ENCODE data around the gene CALML3. TPM values are rescaled to one million over a fixed set of nuclear protein-coding genes. Genes with fewer than 3 reads are reported as not detected.

The CALML3 gene
- total RNA-seq, 1 donor from 2014 or later = not detected

DNA sequence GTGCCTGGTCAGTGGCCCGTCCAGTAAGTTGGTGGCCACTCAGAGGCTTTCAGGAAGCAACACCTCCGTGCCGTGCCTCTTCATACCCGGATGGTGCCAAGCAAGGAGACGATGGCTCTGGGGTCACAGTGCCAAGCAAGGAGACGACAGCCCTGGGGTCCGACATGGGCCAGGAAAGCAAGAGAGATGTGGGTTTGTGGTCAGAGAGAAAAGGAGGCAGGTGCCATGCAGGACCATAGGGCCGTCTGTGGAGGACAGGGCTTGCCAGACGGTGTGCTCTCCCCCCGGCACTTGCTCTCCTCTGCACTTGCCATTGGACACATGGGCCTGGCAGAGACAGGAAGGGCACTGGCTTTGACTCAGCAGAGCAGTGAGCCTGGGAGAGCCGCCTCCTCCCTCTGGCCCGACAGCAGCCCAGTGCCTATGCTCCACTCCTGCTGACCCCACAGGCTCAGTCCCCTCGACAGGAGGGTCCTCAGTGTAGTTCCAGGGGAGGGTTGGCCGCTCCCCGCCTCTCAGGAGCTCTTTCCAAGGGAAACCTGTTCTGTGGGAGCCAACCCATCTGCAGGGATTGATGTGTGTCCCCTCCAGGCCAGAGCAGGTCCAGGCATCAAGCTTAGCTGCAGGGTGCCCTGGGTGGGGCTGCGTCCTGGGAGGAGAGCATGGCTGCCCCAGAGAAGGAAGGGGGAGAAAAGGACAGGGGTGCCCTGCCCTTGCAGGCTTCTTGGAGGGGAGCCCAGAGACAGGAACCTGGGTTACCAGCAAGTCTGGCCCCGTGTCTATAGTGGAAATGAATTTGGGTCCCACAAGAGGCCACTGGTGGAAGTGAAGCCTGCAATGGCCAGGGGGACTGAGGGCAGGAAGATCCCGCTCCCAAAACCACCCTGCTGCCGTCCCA, 17.8 kb upstream of the CALML3 start:
- DNase-seq (ENCODE audit: low read depth in 2 of 2) = no peak

- DNase-seq (ENCODE audit: low read depth in 2 of 2) = no peak
Observed at GRCh38 chr10:5507649-5508131, 17.1 kb upstream of the CALML3 start.

DNA sequence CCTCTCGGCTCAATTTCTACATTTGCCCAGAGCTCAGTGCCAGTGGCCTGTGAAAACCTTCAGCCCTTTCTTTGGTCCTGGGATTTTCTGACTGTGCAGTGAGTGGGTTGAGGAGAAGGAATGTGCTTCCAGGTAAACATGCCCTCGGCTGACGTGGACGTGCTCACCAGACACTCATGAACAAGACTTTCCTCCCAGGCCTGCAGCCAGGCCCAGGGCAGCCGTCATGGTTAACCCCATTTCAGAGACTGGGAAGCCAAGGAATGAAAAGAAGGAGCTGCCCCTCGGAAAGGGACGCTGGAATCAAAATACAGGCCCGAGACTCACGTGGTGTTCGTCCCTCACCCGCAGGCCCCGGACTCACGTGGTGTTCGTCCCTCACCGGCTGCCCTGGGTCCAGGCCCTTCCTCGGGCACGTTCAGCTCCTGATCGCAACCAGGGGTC, 16.6 kb upstream of the CALML3 start:
- DNase-seq (ENCODE audit: low read depth in 2 of 2) = no peak

DNA sequence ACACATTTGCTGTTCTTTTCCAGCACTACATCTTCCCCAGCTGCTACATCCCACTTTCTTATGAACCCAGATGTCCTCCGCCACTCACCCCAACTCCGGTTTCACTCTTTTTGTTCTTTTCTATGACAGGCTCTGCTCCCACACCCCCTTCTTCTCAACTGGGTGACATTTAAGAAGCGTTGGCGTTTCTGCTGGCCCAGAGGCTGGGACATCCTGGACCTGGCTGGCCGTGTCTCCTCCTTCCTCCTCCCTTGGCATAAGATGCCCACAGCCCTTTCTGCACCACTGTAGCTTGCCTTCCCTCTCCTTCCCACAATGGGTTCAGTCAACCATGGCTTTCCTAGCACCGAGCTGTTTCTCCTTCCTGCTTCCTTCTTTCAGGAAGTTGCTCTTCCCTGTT, 16.0 kb upstream of the CALML3 start:
- no peak for DNase-seq (ENCODE audit: low read depth in 2 of 2)

DNA sequence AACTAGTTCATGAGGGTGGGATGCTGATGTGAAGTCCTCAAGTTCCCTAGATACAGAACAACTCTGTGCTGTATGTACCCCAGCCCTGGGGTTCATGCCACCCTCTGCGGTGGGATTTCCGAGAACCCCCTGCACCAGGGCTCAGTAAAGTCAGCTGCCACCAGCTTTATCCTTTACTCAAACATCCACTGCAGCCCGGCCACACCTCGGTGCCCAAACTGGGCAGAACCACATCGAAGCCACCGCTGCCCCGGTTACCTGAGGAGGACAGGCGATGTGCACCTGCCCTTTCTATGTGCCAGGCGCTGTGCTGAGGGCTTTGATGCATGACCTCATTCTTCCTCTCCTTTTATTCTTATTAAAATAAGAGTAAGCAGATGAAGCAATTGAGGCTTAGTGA, 15.5 kb upstream of the CALML3 start:
- no peak for DNase-seq (ENCODE audit: low read depth in 2 of 2)

DNA sequence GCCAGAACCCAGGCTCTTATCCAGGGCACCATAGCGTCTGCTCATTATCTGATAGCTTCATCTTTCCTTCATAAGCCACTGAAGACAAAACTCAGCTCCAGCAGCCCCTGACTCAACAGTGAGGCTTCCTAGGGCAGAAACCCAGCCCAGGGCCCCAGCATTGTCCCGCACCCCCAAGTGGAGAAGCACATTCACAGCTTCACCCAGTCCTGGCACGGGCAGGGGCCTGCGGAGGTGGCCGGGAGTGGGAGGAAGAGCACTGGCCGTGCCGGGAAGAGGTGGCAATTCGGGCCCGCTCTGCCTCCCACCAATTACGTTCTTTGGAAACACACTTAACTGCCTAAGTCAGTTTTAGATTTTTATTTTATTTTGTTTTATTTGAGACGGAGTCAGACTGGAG, 15.1 kb upstream of the CALML3 start:
- DNase-seq (ENCODE audit: low read depth in 2 of 2) = no peak

DNA sequence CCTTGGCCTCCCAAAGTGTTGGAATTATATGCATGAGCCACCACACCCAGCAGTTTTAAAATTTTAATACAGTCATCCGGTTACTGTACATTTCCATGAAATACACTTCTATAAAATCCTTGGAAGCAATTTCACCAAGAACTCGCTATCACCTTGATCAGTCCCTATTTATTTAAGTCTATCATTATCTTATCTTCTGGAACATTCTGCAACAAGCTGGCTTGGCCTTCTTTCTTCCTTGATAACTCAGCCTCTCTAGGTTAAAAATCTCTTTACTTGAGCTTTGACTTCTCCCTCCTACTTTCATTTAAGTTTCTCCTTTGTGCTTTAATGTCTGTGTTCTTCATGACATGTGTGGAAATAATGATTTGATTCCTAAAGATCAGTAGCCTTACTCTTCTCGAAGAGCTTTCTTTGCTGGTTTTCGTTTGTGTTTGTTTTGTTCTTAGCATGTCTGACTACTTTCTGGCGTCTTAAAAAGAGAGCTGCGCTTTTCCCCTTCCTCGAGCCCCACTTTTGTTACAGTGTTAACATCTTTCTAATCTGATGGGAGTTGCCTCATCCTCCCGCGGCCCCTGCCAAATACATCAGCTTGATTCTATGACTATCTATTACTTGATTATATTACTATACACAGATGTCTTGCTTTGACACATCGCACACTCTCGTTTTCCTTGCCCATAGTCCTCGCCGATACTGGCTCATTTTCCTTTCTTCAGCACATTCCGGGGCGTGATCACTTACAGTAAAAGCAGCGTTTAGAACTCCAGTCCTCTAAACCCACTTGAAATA, 14.3 kb upstream of the CALML3 start:
- no peak for DNase-seq (ENCODE audit: low read depth in 2 of 2)

GRCh38 chr10:5511231-5511884, 13.4 kb upstream of the CALML3 start:
- no peak for DNase-seq (ENCODE audit: low read depth in 2 of 2)

- DNase-seq (ENCODE audit: low read depth in 2 of 2) = no peak
Observed at GRCh38 chr10:5511885-5512280, 12.9 kb upstream of the CALML3 start.

DNA sequence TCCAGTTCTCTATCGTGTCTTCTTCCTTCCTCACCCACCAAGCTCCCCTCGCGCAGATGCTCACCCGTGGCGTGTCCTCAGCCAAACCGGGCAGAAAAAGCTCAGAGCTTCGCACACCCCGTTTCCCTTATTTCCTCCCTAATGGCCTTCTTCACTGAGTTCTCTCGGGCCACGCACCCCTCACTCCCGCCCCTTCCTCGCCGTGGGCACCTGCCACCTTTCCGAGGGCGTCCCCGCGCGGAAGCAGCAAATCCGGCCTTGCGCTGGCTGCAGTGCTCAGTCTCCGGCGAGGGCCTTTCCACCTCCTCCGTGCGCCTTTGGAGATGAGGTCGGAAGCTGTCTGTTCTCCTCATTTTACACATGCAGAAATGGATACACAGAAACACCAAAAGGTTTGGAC, 12.4 kb upstream of the CALML3 start:
- no peak for DNase-seq (ENCODE audit: low read depth in 2 of 2)

DNA sequence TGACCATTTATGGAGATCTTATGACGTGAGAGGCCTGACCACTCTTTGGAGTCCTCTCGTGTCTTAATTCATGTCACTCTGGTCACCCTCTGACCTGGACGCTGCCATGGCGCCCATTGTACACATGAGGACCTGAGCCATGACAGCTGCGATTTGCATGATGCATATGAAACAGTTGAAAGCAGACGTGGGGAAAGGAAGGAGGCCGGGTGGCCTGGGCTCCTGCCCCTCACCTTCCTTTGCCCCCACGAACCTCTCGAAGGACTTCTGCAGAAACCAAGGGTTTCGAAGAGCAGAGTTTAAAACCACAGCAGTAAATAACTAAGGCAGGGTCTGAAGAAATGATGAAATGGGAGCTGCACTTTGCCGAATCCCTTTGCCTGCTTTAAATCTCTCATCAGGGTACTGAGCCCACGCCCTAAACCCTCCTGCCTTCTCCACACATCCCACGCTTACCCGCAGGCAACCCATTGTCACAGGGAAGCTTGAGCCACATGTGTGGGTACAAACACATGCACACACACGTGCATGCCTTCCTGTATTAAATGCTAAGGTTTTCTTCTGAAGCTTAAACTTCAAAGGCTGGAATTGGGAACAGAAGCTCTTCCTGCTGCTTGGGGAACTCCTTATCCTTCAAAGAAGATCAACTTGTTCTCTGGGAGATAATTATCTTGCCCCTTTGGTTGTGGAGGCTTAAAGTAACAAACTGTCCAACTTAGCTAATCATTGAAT, 11.7 kb upstream of the CALML3 start:
- DNase-seq (ENCODE audit: low read depth in 2 of 2) = no peak

DNA sequence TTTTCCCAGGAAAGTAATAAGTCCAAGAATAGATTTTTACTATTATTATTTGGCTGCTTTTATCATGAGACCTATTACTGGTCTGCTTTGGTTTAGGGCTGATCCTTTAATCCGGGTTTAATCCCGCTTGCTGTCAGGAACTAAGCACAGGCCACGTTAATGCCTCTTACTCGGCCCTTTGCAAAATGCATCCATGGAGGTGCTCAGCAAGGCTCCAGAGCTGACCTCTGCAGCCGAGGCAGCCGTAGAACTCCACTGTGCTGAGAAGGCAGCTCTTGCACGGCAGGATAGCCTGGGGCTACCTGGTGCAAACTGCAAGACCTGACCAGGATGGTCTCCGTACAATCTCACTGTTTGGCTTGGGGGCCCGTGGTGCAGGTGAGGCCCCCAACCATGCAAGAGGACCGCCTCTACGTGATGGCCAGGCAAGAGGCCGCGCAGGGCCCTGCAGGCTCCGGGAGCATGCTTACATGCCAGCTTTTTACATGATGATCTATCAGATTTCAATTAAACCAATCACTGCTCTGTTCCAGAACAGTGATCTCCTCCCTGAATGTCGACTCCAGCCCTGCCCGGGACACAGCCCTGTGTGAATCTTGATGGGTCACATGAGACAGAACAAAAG, 10.4 kb upstream of the CALML3 start:
- no peak for DNase-seq (ENCODE audit: low read depth in 2 of 2)

DNA sequence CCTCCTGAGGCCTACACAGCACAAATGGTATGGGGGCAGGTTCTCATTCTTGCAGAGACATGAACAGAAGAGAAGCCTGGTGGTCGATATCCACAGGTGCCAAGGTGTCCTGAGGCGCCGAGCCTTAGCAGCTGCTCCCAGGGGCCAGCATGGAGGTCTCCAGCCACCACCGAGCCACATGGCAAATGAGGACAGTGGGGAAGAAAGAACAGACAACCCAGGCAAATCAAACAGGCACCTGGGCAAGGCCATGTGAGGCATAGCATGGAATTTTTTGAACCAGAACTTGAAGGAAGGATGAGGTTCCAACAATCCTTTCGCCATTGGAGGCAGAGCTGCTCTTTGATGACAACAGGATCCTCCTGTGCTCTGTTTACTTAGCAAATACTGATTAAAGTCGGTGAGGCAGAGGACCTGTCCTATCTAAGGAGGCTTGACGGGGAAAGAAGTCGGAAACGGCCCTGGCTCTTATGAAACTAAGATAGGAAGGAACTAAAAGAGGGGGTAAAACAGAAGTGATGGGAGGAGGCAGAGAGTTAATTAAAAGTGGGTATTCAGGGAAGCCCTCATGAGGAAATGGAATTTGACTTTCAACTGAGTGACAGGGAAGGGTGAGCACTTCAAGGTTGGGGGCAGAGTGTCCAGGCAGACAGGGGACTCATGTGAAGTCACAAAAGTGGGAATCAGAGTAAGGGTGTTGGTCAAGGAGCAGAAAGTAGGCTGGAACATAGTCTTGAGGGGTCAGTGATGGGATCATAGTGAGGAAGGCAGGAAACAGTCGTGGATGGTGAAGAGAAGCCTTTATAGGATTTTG, 8.6 kb upstream of the CALML3 start:
- DNase-seq (ENCODE audit: low read depth in 2 of 2) = no peak

DNA sequence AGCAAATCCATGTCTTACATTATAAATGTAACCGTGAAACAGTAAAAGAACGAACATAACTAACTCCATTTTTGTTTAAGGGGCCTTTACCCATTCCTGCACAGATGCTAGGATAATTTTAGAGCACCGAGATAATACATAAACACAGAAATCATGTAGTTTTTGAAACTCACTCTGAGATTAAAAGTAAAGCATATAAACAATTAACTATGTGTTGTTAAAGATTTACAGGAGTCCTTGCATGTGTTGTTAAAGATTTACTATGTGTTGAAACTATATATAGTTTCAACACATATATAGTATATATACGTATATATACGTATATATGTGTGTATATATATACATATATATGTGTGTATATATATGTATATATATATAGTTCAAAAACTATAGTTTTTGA, 7.2 kb upstream of the CALML3 start:
- no peak for DNase-seq (ENCODE audit: low read depth in 2 of 2)

DNA sequence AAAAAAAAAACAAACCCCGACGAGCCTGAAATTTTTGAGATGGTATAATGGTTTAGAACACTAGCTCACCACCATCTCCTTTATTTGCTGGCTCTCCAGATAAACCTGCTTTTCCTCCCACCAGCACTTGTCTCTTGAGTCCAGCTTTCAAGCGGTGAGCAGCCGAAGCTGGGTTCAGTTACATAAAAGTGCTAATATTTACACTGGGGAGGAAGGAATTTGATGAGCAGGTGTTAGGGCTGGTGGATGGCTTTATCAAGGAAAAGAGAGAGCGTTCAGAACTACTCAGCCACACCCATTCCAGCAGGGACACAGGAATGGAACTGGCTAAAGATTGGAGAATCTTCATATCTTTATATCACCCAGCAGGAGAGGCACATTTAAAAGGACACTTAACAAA, 6.6 kb upstream of the CALML3 start:
- no peak for DNase-seq (ENCODE audit: low read depth in 2 of 2)

DNA sequence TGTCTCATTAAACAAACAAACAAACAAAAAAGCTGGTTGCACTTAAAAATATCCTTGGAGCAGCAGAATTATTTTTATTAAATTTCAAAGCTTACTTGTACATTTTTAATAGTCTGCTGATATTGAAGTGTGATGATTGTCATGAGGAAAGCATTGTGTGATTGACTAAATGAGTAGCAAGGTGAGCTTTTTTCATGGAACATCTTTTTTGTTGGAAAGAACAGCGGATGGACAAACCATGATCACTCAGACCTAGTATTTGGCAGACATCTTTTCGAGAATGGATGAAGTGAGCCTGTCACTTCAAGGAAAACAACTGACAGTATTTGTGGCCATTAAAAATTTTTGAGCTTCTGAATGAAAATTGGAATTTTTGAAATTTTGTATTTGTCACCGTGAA, 5.7 kb upstream of the CALML3 start:
- DNase-seq (ENCODE audit: low read depth in 2 of 2) = no peak

DNA sequence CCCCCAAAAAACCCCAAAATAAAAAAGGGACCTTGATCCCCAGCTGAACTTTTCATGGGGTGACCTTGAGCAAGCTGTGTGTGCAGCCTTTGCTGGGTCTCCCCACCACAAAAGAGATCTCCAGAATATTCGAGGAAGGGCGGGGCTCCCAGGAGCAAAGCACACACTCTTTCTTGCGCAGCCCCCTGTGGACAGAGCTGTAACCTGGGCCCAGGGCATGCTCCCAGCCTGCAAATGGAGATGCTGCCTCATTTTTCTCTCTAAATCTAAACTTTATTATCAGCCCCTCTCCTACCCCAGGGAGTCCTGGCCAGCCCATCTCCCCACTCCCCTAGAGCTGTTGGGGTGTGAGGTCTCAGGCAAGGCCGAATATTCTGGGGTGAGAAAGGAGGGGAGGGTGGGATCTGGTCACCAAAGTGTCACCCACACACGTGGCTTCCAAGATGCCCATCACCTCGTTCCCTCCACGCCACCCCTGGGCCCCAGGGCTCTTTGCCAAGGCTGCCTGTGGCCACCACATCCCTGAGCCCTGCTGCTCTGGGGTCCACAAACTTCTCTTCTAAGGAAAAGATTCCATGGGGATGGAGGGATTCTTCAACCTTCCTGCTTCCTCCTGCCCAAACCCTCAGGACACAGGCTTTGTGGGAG, 1.7 kb upstream of the CALML3 start:
- no peak for DNase-seq (ENCODE audit: low read depth in 2 of 2)

DNA sequence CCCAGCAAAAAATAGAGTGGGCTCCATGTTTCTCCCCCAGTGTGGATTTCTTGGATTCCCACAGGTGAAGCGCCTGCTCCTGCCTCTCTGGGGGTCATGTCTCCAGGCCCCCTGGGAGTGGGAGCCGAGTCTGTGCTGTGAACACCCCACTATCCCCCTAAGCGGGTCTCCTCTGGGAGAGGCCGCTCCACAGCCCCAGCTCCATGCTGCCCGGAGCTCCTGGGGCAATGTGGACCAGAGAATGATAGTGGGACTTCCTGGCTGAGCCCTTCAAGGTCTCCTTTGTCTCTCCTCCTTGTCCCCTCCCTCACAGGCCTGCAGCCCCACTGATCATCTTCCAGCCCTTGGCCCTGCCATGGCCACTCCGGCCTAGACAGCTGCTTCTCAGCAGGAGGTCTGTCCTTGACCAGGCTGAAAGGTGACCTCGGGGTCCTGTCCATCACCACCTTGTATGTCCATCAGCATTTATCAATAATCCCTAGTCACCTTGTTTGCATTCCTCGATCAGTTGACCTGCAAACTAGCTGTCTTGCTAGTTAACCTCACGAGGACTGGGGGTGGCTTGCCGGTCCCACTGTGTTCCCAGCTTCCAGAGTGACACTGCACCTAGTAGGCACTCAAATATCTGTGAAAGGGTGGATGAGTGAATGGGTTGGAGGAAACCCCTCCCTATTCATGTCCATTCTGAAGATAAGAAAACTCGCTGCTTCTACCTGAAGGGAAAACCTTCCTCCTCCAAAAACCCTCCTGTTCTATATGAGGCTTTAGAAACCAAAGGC, 776 bp upstream of the CALML3 start:
- DNase-seq (ENCODE audit: low read depth in 2 of 2) = no peak
